ENCODE results near the gene RBM6.

DNA sequence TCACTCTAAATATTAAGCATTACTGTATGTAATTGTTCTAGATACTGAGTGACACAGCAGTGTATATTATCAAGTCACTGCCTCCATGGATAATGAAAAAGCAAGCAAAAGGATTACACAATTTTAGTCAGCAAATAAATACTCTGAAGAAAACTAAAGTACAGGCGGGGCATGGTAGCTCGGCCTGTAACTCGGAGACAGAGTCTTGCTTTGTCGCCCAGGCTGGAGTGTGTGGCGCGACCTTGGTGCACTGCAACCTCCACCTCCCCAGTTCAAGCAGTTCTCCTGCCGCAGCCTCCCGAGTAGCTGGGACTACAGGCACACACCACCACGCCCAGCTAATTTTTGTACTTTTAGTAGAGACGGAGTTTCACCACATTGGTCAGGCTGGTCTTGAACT, 32.7 kb downstream of the RBM6 start:
- TF ChIP-seq, protein P1, sequence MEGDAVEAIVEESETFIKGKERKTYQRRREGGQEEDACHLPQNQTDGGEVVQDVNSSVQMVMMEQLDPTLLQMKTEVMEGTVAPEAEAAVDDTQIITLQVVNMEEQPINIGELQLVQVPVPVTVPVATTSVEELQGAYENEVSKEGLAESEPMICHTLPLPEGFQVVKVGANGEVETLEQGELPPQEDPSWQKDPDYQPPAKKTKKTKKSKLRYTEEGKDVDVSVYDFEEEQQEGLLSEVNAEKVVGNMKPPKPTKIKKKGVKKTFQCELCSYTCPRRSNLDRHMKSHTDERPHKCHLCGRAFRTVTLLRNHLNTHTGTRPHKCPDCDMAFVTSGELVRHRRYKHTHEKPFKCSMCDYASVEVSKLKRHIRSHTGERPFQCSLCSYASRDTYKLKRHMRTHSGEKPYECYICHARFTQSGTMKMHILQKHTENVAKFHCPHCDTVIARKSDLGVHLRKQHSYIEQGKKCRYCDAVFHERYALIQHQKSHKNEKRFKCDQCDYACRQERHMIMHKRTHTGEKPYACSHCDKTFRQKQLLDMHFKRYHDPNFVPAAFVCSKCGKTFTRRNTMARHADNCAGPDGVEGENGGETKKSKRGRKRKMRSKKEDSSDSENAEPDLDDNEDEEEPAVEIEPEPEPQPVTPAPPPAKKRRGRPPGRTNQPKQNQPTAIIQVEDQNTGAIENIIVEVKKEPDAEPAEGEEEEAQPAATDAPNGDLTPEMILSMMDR (IDR thresholded peaks at IDR 0.05): no peak
- no peak for TF ChIP-seq POLR2A (IDR thresholded peaks at IDR 0.05)

Measured in adrenal gland (tissue), 5 donors.